Stimulated activated CD4-positive, alpha-beta T cell treated with anti-CD3 and anti-CD28 coated beads, Interleukin-15, amount 100 ng/mL, for 48 hours (primary cell): ENCODE measurements around the gene LARGE2.

Experiments used
- DNase-seq, 2 donors: peaks; one replicate each; pipeline ENCODE4 v3.0.0-alpha.2; 2020; ENCODE audit warnings: low read depth in 2 of 2

The LARGE2 gene

GRCh38 chr11:45930031-45930794 is 7.8 kb downstream of the LARGE2 start:
- DNase-seq: no peak

- DNase-seq: no peak
Observed at GRCh38 chr11:45930951-45931570, 8.6 kb downstream of the LARGE2 start.

- no peak for DNase-seq
Observed at GRCh38 chr11:45931739-45932138, 9.3 kb downstream of the LARGE2 start.

- DNase-seq: no peak
Observed at GRCh38 chr11:45932217-45932616, 9.8 kb downstream of the LARGE2 start.

- no peak for DNase-seq
Observed at GRCh38 chr11:45933131-45933831, 10.8 kb downstream of the LARGE2 start.

GRCh38 chr11:45933846-45934579 is 11.6 kb downstream of the LARGE2 start:
- no peak for DNase-seq

- DNase-seq: no peak
Observed at GRCh38 chr11:45934580-45935318, 12.3 kb downstream of the LARGE2 start.

GRCh38 chr11:45935349-45936064 is 13.1 kb downstream of the LARGE2 start:
- no peak for DNase-seq

- DNase-seq: no peak
Observed at GRCh38 chr11:45936511-45937054, 14.1 kb downstream of the LARGE2 start.

GRCh38 chr11:45937916-45938315 is 15.5 kb downstream of the LARGE2 start:
- DNase-seq: no peak

- no peak for DNase-seq
Observed at GRCh38 chr11:45939836-45940235, 17.4 kb downstream of the LARGE2 start.

GRCh38 chr11:45941285-45941684 is 18.8 kb downstream of the LARGE2 start:
- no peak for DNase-seq

- DNase-seq: no peak
Observed at GRCh38 chr11:45942381-45942780, 19.9 kb downstream of the LARGE2 start.

GRCh38 chr11:45945397-45945999 is 23.0 kb downstream of the LARGE2 start:
- no peak for DNase-seq

- no peak for DNase-seq
Observed at GRCh38 chr11:45947885-45948284, 25.4 kb downstream of the LARGE2 start.

- DNase-seq: no peak
Observed at GRCh38 chr11:45948356-45948755, 25.9 kb downstream of the LARGE2 start.

GRCh38 chr11:45949992-45950407 is 27.5 kb downstream of the LARGE2 start:
- DNase-seq: no peak

GRCh38 chr11:45959851-45960250 is 37.4 kb downstream of the LARGE2 start:
- no peak for DNase-seq

GRCh38 chr11:45960387-45961095 is 38.1 kb downstream of the LARGE2 start:
- DNase-seq: no peak
